Measurements from ENCODE around the gene RIPK4.

RIPK4 gene

DNA sequence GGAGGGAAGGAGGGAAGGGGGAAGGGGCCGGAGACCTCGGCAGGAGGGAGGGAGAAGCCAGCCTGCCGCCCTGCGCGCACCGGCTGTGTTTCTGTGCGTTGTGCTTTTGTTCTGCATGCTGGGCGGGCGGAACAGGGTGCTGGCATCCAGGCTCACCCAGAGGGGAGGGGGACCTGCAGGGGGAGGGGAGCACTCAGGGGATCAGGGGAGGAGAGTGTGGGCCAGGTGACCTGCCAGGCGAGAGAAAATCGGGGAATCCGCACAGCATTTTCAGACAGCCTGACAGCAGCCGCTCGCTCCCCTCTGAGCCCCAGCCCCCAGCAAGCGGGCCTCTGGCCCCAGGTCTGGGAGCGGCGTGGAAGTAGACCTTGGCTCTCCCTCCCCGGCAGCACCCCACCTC lies 54.7 kb downstream of the RIPK4 start:
- H3K4me1 Mint-ChIP-seq, result peaks cover 13% of the 10 kb centered on the region
- H3K27ac Mint-ChIP-seq, result no peak overlapping the region
- no peak overlapping the region for H3K4me3 Mint-ChIP-seq
- peaks cover 0 to 6% of the 10 kb centered on the region in 2 donors for H3K9me3 Mint-ChIP-seq
- no peak for DNase-seq
- H3K27me3 Mint-ChIP-seq, result peaks cover 70% of the 10 kb centered on the region
- ATAC-seq, result no peak

DNA sequence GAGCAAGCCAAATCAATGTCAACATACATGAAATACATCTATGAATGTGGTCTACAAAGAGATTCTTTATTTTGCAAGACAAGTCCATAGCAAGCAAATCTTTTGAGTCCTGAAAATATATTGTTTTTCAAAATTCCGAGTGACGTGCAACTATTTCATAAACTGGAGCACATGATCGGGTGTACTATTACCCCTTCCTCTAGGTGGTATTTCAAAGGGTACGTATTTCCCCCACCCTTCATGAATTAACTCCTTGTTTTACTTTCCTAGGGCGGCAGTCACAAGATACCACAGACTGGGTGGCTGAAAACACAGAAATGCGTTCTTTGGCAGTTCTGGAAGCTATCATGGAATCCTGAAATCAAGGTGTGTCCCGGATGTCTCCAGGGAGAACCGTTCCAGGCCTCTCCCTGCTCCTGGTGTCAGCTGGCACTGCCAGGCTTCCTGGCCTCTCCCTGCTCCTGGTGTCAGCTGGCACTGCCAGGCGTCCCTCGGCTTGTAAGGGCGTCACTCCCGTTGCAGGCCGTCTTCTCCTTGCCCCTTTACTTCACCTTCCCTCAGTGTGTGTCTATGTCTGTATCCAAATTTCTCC lies 55.3 kb downstream of the RIPK4 start:
- peak overlapping the region in 1 of 2 donors; percentile 9 for H3K27ac Mint-ChIP-seq
- H3K4me1 Mint-ChIP-seq, result peaks cover 20% of the 10 kb centered on the region
- H3K27me3 Mint-ChIP-seq, result peaks cover 70% of the 10 kb centered on the region
- no peak overlapping the region for H3K4me3 Mint-ChIP-seq
- DNase-seq (no peak), ATAC-seq (no peak)
- peaks cover 4 to 13% of the 10 kb centered on the region in 2 donors for H3K9me3 Mint-ChIP-seq

DNA sequence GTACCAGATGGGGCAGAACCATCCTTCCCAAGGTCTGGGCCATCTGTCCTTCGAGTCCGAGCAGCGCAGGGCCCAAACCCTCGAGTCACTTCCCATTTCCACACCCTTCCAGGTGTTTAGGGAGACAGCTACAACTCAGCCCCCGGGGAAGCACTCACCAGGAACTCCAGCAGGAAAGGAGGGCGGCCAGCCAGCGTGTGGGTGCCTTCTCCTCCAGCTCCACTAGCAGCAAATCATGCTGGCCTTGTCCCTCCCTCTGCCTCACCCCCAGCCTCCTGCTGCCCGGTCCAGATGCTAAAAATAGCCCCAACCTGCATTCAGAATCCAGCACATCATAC lies 56.1 kb downstream of the RIPK4 start:
- ATAC-seq (no peak), DNase-seq (no peak)
- peaks cover 63% of the 10 kb centered on the region for H3K27me3 Mint-ChIP-seq
- H3K4me3 Mint-ChIP-seq, result no peak overlapping the region
- H3K27ac Mint-ChIP-seq, result no peak overlapping the region
- H3K9me3 Mint-ChIP-seq, result peaks cover 5 to 15% of the 10 kb centered on the region in 2 donors
- peaks cover 16% of the 10 kb centered on the region for H3K4me1 Mint-ChIP-seq

DNA sequence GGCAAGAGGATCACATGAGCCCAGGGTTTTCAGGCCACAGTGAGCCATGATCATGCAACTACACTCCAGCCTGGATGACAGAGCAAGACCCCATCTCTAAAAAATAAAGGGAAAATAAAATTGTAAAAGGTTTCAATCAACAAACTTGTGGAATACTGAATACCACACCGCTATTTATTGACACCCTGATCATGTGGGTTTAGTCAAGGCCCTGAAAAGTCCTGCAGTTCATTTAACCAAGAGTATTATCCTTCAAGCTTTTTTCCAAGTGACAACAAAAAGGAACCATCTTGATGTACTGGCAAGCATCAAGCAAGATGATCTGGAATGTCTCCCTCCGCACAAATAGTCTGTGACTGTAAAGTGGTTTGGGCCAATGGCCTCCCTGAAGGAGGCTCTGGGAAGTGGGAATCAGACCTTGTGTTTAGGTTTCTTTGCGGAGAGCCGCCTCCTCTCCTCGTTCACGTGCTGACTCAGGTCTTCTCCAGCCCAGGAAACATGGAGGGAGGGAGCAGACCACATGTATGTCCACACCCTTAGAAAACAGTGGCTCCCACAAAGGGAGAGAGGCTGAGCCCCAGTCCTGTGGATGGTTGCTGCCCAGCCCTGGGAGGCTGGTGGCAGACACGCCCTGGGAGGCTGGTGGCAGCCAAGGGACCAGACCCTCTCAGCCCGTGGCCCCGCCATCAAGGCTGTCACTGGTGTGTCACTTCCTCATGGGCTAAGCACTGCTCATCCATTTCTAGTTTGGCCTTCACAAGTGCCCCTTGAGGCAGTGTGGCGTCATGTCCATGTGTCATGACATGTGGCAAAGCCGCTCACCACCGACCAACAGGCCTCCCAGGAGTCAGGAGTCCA lies 56.7 kb downstream of the RIPK4 start:
- Mint-ChIP-seq H3K27me3 (peaks cover 57% of the 10 kb centered on the region), H3K27ac (no peak overlapping the region), H3K4me1 (peaks cover 14% of the 10 kb centered on the region), H3K4me3 (no peak overlapping the region), H3K9me3 (peaks cover 5 to 15% of the 10 kb centered on the region in 2 donors)
- DNase-seq, result no peak
- ATAC-seq, result no peak

DNA sequence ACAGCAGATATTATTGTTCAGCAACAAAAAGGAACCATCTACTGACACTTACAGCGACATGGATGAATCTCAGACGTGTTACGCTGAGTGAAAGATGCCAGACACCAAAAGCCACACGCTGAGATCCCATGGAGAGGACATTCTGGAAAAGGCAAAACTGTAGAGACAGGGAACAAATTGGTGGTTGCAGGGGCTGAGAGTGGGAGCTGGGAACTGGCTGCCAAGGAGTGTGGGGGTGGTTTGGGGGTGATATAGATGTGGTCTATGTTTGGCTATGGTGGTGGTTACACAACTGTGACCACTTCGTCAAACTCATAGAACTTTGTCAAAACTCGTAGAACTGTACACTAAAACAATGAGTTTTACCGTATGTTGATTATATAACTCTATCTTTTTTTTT lies 57.7 kb downstream of the RIPK4 start:
- peaks cover 5 to 15% of the 10 kb centered on the region in 2 donors for H3K9me3 Mint-ChIP-seq
- peaks cover 14% of the 10 kb centered on the region for H3K4me1 Mint-ChIP-seq
- H3K4me3 Mint-ChIP-seq, result no peak overlapping the region
- ATAC-seq, result no peak
- peaks cover 46% of the 10 kb centered on the region for H3K27me3 Mint-ChIP-seq
- H3K27ac Mint-ChIP-seq, result no peak overlapping the region
- DNase-seq, result no peak

DNA sequence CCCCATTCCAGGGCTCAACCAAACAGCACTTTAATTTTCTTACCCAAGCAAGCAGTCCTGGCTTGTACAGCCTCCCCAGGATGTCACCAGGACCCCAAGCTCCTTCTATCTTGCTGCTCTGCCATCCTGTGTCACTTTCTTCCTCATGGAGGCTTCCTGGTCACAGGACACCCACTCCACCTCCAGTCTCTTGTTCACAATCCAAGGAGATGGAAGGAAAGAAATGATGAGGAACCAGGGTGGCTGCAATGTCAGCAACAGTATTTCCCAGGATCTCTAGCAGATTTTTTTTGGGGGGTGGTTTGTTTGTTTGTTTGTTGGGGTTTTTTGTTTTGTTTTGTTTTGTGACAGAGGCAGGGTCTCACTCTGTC lies 58.9 kb downstream of the RIPK4 start:
- peaks cover 5 to 15% of the 10 kb centered on the region in 2 donors for H3K9me3 Mint-ChIP-seq
- no peak for DNase-seq
- peaks cover 34% of the 10 kb centered on the region for H3K27me3 Mint-ChIP-seq
- H3K27ac Mint-ChIP-seq, result no peak overlapping the region
- H3K4me1 Mint-ChIP-seq, result peaks cover 14% of the 10 kb centered on the region
- no peak overlapping the region for H3K4me3 Mint-ChIP-seq
- ATAC-seq, result no peak

DNA sequence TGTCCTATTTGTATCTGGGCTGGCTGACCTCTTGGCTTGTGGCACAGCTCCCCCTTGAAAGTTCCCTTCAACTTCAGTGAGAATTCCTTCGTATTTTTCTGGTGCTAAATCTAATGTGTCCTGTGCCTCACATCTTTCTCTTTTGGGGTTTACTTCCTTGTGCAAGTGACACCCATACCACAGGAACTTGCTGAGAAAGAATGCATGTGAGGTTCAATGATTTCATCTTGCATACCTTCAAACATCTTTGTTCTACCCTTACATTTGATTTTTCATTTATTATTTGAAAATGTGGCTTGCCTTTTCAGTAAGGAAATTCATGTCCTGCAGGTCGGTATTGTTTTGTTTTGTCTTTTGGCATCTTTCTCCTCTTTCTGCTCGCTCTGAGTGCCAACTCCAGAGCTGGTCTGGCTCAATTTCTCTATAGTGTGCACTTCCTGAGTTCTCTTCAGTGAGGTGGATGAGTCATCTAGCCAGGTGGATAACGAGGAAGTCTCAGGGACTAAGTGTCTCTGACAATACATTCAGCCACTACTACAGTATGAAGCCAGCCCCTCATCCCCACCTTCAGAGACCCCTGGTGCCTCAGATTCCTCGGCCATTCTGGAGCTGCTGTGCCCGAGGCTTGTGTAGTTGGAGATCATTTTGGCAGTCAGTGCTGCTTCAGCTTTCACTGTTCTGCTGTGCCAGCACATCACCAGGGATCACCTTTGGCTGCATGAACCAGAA lies 59.5 kb downstream of the RIPK4 start:
- DNase-seq, result no peak
- ATAC-seq, result no peak
- Mint-ChIP-seq H3K27ac (peak overlapping the region in 1 of 2 donors; percentile 1), H3K27me3 (peaks cover 29% of the 10 kb centered on the region), H3K4me1 (peaks cover 14% of the 10 kb centered on the region), H3K9me3 (peaks cover 5 to 15% of the 10 kb centered on the region in 2 donors), H3K4me3 (no peak overlapping the region)

DNA sequence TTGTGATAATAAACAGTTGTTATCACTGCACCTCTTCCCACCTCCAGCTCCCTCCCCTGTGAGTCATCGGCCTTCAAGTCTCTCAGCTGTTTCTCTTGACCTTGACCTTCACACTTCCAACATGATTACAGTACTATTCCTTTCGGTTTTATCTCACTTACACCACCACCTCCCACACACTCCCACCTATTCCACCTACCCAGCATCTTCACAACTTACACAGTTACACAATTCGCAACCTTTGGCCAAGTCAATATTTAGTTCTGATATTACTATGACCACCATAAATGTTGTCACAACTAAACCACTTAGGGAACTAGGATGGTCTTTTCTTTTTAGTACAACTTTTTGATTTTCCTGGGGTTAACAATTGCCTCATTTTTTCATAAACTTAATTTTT lies 60.2 kb downstream of the RIPK4 start:
- Mint-ChIP-seq H3K9me3 (peaks cover 5 to 15% of the 10 kb centered on the region in 2 donors), H3K27me3 (peaks cover 21% of the 10 kb centered on the region), H3K4me1 (peaks cover 14% of the 10 kb centered on the region), H3K27ac (peak overlapping the region; percentile 6 to 60), H3K4me3 (no peak overlapping the region)
- DNase-seq, result no peak
- peak; percentile 46 for ATAC-seq

DNA sequence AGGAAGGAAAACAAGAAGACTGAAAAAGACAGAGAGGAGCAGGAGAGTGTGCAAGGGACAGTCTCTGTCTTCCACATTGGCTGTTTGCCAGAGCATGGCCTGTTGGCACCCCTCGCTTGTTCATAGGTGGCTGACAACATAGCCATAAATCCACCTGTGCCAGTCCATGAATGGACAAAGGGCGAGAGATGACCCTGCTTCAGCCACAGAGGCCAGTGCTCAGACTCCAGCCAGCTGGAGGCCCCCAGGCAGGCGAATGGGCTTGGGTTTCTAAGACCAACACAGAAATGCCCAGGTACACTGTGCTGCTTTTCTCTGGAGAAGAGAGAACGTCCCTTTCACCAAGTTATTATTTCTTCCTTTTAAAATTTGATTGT lies 60.6 kb downstream of the RIPK4 start:
- ATAC-seq, result no peak
- H3K4me3 Mint-ChIP-seq, result no peak overlapping the region
- peaks cover 14% of the 10 kb centered on the region for H3K4me1 Mint-ChIP-seq
- no peak for DNase-seq
- peaks cover 17% of the 10 kb centered on the region for H3K27me3 Mint-ChIP-seq
- H3K27ac Mint-ChIP-seq, result peak overlapping the region; percentile 40 to 60
- H3K9me3 Mint-ChIP-seq, result peaks cover 5 to 15% of the 10 kb centered on the region in 2 donors

DNA sequence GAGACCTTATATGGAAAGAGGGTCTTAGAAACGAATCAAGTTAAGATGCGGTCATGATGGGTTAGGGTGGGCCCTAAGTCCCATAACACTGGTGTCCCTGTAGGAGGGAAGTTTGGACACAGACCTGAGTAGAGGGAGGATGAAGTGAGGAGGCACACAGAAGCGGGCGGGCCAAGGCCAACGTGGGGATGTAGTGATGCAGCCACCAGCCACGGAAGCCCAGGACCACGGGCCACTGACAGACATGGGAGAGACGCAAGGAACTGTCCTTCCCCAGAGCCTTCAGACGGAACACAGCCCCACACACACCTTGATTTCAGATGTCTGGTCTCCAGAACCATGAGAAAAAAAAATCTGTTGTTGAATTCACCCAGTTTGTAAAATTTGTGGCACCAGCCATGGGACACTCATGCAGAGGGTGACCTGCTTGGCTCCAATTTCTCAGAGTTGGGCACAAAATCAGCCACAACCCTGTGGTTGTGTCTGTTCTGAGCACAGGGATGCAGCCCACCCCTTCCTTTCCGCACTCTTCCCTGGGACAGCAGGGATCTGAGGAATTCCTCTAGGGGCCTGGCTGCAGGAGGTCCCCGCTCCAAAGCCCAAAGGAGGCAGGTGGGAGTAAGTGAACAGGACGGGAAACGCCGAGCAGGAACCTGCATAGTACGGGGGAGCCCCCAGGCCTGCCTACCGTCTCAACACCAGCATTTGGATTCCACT lies 61.1 kb downstream of the RIPK4 start:
- H3K4me1 Mint-ChIP-seq, result peaks cover 14% of the 10 kb centered on the region
- H3K27me3 Mint-ChIP-seq, result peaks cover 12% of the 10 kb centered on the region
- peaks cover 5 to 15% of the 10 kb centered on the region in 2 donors for H3K9me3 Mint-ChIP-seq
- H3K27ac Mint-ChIP-seq, result peak overlapping the region in 1 of 2 donors; percentile 40
- no peak overlapping the region for H3K4me3 Mint-ChIP-seq
- ATAC-seq, result no peak
- no peak for DNase-seq

DNA sequence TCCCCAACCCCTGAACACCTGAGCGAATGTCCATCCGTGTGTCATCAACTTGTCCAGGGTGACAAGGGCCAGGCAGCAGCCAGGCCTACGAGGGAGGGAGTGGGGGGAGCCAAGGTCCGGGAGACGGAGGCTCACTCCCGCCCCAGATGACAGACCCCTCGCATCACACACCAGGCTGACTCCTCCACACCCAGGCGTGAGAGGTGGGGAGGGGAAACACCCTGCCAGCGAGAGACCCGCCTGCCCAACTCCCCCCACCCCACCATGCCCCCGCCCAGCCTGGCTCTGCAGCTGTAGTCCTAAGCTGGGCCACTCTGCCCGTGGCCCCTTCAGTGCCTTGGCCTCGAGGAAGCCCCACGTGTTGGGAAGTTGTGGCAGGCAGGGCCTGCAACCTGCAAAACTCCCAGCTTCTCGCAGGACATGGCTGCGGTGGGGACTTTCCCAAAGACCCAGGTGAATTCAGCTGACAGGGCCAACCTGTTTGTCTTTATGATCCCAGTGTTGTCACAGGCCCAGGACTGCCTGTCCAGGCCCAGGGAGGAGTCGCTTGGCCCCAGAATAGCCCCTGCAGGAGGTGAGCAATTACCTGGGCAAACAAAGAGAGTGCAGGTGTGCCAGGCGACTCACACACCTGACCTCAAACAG lies 62.9 kb downstream of the RIPK4 start:
- Mint-ChIP-seq H3K4me1 (peaks cover 14% of the 10 kb centered on the region), H3K27me3 (peaks cover 3% of the 10 kb centered on the region)

DNA sequence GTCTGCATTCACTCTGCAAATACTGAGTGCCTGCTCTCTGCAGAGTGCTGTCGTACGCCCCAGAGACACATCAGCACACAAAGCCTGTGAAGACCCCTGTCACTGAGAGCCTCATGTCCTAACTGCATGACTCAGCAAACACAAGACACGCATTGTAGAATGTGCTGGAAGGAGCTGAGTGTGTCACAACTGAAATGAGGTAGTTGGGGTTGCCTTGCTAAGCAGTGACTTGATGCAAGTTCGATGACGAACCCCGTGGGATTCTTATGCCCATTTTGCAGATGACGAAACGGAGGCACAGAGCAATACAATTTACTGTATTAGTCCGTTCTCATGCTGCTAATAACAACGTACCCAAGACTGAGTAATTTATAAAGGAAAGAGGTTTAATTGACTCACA lies 65.1 kb downstream of the RIPK4 start:
- Mint-ChIP-seq H3K9me3 (peaks cover 3 to 4% of the 10 kb centered on the region in 2 donors), H3K27me3 (no peaks in the 10 kb centered on the region), H3K4me1 (peaks cover 4% of the 10 kb centered on the region), H3K4me3 (no peak overlapping the region), H3K27ac (no peak overlapping the region)
- no peak for ATAC-seq
- DNase-seq, result no peak

More for the DNA sequence above, 62.9 kb downstream of the RIPK4 start:
- Mint-ChIP-seq H3K27ac (no peak overlapping the region), H3K9me3 (peaks cover 5 to 15% of the 10 kb centered on the region in 2 donors), H3K4me3 (no peak overlapping the region)
- DNase-seq, result no peak
- no peak for ATAC-seq

DNA sequence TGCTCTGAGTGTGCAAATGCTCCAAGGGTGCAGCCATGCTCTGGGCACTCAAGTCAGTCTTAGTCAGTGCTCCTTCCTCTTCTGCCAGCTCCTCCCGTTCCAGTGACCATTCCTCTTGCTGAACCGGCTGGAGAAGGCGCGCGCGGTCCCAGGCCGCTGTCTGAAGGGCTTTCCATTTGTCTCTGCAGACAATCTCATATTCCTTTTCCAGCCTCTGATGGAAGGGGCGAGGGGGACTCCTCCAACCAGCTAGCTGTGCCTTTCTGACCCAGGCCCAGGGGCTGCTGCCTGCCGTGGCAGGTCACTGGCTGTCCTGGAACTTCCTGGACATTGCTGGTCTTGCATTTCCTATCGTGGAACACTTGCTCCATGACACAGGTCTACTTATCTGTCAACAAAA lies 67.5 kb downstream of the RIPK4 start:
- DNase-seq (no peak), ATAC-seq (no peak)
- Mint-ChIP-seq H3K4me3 (no peak overlapping the region), H3K27ac (no peak overlapping the region), H3K9me3 (peaks cover 0 to under 1% of the 10 kb centered on the region in 2 donors), H3K4me1 (no peaks in the 10 kb centered on the region), H3K27me3 (peaks cover 1% of the 10 kb centered on the region)

DNA sequence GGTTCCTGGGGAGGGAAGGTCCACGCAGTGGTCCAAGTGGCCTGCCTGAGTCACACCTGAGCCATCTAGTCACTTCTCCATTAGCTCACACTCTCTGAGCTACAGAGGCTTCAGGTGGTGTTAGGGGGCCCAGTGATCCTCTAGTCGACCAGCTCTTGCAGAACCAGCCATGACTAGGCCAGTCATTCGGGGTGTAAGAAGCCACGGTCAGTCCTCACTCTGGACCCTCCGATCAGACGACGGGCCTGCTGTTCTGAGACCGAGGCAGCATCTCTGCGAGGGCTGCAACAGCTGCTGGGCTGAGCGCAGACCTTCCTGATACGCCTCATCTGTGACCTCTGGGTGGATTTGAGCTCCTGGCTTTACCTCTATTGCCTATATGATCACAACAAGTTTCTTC lies 68.8 kb downstream of the RIPK4 start:
- no peak overlapping the region for H3K4me3 Mint-ChIP-seq
- DNase-seq (no peak), ATAC-seq (no peak)
- peaks cover 0 to 8% of the 10 kb centered on the region in 2 donors for H3K9me3 Mint-ChIP-seq
- peaks cover 14% of the 10 kb centered on the region for H3K27me3 Mint-ChIP-seq
- no peak overlapping the region for H3K27ac Mint-ChIP-seq
- H3K4me1 Mint-ChIP-seq, result no peaks in the 10 kb centered on the region

DNA sequence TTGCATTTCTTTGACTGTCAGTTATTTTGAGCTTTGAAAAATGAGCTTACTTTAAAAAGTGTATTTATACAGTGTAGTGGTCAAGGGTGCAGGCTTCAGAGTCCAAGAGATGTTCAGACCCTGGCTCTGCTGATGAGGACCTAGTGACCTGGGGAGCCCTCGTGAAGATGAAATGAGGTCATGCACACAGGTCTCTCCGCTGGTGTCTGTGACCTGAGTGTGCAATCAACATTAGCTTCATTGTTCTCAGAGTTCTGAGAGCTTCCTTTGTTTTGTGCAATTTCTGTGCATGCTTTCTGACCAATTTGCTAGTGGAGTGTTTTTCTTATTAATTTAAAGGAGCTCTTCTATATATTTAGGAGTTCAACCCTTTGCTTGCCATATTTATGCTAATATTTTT lies 71.3 kb downstream of the RIPK4 start:
- H3K27me3 Mint-ChIP-seq, result peaks cover 35% of the 10 kb centered on the region
- H3K4me3 Mint-ChIP-seq, result no peak overlapping the region
- H3K9me3 Mint-ChIP-seq, result peaks cover 0 to 8% of the 10 kb centered on the region in 2 donors
- DNase-seq (no peak), ATAC-seq (no peak)
- H3K4me1 Mint-ChIP-seq, result no peaks in the 10 kb centered on the region
- no peak overlapping the region for H3K27ac Mint-ChIP-seq

All from stimulated activated naive CD8-positive, alpha-beta T cell treated with anti-CD3 and anti-CD28 coated beads, Interleukin-15, amount 100 ng/mL, for 72 hours (primary cell).